Neural progenitor cell (in vitro differentiated cells): Measurements from ENCODE around the gene FKRP.

Source experiments
- EZH2phosphoT487 ChIP-seq: fragments of 200-600 bp; sonication (generic); IDR thresholded peaks from 2 replicates; pipeline ENCODE4 v1.6.1; 2017; ENCODE audit warnings: antibody characterized with exemption
- TF ChIP-seq, protein P1 (sequence below): fragments of 200-600 bp; sonication (generic); IDR thresholded peaks from 2 replicates; pipeline ENCODE4 v1.5.1; 2017; ENCODE audit warnings: antibody characterized with exemption, mild to moderate bottlenecking

DNA sequence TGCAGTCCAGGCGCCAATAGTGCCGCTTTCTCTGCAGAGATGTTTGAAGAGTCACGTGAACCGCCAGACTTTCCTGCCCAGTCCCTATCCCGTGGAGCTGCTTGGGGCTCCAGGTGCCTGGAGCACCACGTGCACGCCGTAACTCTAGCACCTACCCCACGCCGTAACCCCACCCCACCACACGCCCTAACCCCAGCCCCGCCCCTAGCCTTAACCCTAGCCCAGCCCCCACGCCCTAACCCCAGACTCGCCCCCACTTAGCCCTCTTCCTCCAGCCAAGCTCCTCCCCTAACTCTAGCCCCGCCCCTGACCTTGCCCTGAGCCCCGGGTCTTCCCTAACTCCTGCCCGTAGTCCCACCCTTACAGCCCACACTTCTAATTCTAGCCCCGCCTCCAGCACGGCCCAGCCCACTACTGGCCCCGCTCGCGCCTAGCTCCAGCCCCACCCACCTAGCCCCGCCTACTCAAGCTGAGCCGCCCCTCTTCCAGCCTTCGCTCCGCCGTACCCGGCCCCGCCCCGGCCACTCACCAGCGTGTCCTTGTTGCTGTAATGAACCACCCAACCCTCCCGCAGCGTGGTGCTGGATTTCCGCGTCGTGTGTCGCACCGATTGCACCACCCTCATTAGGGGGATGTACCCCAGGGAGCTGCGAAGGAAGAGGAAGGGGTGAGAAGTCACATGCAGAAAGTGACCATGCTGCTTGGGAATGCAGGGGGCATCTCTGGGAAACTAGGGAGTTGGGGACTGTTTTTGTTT, 48.5 kb upstream of the FKRP start:
- TF ChIP-seq, protein P1, sequence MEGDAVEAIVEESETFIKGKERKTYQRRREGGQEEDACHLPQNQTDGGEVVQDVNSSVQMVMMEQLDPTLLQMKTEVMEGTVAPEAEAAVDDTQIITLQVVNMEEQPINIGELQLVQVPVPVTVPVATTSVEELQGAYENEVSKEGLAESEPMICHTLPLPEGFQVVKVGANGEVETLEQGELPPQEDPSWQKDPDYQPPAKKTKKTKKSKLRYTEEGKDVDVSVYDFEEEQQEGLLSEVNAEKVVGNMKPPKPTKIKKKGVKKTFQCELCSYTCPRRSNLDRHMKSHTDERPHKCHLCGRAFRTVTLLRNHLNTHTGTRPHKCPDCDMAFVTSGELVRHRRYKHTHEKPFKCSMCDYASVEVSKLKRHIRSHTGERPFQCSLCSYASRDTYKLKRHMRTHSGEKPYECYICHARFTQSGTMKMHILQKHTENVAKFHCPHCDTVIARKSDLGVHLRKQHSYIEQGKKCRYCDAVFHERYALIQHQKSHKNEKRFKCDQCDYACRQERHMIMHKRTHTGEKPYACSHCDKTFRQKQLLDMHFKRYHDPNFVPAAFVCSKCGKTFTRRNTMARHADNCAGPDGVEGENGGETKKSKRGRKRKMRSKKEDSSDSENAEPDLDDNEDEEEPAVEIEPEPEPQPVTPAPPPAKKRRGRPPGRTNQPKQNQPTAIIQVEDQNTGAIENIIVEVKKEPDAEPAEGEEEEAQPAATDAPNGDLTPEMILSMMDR, result no peak
- no peak for TF ChIP-seq EZH2phosphoT487
